ENCODE measurements around the gene INTS1.

DNA sequence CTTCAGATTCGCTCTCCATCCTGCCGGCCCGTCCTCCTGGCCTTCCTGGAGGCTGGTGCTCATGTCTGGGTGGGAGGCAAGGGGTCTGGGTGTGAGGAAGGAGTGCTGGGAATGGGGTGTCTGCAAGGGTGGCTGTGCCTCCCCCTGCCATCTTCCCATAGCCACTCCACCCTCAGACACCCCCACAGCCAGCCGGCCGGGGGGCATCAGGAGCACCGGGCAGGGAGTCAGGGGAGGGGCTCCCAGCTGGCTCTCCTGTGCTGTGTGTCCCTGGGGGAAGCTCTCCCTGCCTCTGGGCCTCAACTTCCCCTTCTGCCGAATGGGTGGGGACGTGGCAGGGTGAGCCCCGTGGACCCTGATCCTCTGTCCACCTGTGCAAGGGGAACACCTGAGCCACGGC lies 63.6 kb downstream of the INTS1 start:
- TF ChIP-seq POLR2AphosphoS5 (IDR thresholded peaks at IDR 0.05; ENCODE audit: borderline replicate concordance, low read depth, low read length) (no peak), EZH2 (IDR thresholded peaks at IDR 0.05) (no peak), FOXP2 (optimal IDR thresholded peaks at IDR 0.05; ENCODE audit: control extremely low read depth, extremely low read length, insufficient read depth) (no peak)
